T47D (cell line): ENCODE results near the gene RAP1A.
"Not testable (repeated sequence)": the region's sequence is repeated elsewhere in the genome, so short reads cannot be mapped to it uniquely, and the experiment has no call there.

Experiments used
- DNase-seq, 2 experiments: peaks; one replicate each; pipeline versions ENCODE4 v3.0.0 to v3.0.0-alpha.2; 2011 to 2012; ENCODE audit warnings: low read depth in 1 of 2, low spot score in 1 of 2
- JUND ChIP-seq: IDR thresholded peaks from 2 replicates; pipeline ENCODE4 v1.6.1; 2012; ENCODE audit warnings: low read depth
- in situ Hi-C: cut with HindIII; loops from 2 replicates; pipeline ENCODE4 v1.10.0; 2016; ENCODE audit warnings: low sequenced_read_pairs, low pct_unique_long_range_greater_than_20kb

RAP1A gene

DNA sequence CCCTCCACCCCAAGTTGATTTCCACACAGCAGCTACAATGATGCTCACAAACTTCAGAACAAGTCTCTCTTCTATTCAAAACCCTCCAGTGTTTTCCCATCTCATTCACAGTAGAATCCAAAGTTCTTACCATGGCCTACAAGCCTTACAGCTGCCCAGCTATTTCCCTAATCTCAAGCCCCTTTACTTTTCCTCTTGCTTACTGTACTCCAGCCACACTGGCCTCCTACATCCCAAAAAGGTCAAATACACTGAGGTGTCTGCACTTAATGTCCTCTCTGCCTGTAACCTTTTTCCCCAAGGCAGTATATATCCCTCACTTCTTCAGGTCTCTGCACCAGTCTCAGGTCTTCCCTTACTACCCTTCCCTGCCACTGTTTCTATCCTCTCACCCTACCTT lies 2.6 kb downstream of the RAP1A start:
- DNase-seq = no peak
- no peak for TF ChIP-seq JUND
- in situ Hi-C loops = no loop called here

DNA sequence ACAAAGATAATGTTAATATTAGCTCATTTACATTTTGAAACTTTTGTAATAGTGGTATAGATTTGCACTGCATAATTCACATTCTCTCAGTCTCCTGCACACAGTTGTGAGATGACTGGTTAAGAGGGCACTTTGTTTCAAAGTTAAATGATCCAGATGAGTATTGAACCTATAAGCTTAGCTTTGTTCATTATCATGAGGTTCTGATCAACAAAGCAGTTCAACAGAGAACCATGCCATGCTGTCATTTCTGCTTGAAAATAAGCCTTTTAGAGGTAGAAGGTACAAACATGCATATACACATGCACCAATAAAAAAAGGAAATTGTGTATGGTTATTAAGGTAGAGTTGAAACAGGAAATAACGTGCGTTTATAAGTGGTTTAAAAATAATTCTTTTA lies 4.8 kb downstream of the RAP1A start:
- DNase-seq = no peak
- TF ChIP-seq JUND = no peak
- in situ Hi-C loops = no loop called here

GRCh38 chr1:111625276-111625675 lies 5.7 kb downstream of the RAP1A start:
- DNase-seq = no peak
- in situ Hi-C loops = no loop called here
- no peak for TF ChIP-seq JUND

- TF ChIP-seq JUND = no peak
- no peak for DNase-seq
- in situ Hi-C loops = no loop called here
Measured at GRCh38 chr1:111628153-111628552, 8.6 kb downstream of the RAP1A start.

GRCh38 chr1:111629190-111629954 lies 9.8 kb downstream of the RAP1A start:
- in situ Hi-C loops = no loop called here
- DNase-seq = no peak
- no peak for TF ChIP-seq JUND

DNA sequence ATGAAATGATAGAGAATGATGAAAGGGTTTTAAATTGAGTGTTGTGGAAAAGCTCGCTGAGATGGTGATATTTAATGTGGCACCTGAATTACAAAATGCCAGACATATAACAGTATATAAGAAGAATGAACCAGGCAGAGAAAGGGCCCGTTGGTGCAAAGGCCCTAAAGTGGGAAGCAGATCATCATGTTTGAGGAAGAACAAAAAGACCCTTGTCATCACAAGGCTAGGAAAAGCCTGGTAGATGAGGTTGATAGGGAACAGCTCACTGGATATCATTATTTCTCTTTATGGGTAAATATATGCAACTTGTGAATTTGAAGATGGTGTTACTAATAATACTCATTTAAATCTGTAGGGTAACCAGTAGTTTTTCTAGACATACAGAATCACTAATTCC lies 11.0 kb downstream of the RAP1A start:
- no peak for DNase-seq
- TF ChIP-seq JUND = no peak
- in situ Hi-C loops = no loop called here

DNA sequence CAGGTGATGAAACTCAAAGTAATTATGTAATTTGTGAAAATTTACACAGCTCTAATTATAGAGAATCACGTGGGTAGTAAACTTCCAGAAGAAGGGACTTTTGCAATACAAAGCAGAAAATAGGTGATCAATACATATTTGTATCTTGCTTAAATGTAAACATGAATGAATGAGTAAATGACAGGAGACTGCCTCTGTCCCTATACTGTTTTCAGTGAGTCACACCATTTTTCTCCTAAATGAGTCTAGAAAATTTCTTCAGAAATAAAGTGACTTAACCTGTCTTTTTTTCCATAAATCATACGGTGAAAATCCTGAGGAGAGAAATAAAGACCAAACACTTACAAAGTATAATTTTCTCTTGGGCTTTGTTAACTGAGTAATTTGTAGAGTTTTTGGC lies 11.9 kb downstream of the RAP1A start:
- DNase-seq = no peak
- in situ Hi-C loops = no loop called here
- TF ChIP-seq JUND = no peak

DNA sequence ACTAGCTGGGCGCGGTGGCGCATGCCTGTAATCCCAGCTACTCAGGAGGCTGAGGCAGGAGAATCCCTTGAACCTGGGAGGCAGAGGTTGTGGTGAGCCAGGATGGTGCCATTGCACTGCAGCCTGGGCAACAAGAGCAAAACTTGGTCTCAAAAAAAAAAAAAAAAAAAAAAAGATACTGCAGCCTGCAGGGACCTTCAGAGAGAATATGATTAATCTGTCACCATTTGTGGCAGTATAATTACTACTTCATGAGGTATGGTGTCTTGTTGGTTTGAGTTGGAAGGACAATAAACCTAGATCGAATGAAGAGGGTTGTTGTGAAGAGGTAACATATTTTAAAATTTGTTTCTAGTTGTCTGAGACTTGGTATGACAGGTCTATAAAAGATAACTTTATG lies 13.2 kb downstream of the RAP1A start:
- DNase-seq, in situ Hi-C loops: not testable (repeated sequence)

DNA sequence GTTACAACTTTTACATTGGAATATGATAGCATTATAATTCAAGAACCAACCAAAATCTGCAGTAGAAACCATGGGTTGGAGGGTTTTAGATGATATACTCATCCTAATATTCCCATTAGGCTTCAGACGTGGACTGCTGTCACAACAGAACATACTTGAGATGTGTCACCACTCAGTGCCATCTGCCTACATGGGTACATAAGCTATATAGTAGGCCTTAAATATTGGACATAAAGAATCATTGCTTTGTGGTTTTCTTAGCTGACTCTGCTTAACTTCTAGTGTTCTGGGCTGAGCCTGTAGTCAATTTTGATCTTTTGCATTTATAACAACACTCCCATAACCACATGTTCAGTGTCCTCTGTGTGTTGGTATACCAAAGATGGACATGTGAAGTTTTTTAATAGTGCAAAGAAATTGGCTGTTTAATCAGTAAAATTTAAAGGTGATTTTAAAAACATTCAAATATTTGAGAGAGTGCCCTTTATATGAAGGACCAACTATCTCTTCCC lies 14.2 kb downstream of the RAP1A start:
- in situ Hi-C loops = no loop called here
- no peak for DNase-seq
- no peak for TF ChIP-seq JUND

DNA sequence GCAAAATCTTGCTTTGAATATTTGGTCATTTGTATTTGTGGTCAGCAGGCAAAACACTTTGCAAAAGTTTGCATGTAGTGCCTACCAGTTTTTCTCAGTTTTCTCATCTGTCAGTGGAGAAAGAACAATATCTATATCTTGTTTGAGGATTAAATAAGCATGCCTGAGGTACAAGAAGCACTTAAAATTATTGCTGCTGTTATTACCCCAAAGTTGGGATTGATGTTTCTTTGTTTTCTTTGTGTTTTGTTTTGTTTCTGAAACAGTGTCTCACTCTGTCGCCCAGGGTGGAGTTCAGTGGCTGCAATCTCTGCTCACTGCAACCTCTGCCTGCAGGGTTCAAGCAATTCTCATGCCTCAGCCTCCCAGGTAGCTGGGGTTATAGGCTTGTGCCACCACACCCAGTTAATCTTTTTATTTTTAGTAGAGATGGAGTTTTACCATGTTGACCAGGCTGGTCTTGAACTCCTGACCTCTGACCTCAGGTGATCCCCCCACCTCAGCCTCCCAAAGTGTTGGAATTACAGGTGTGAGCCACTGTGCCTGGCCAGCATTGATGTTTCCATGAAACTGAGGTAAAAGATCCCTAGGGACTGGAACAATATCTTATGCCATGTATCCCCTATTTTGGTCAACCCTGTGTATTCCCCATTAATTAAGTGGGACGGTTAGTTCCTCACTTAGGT lies 15.9 kb downstream of the RAP1A start:
- in situ Hi-C loops = no loop called here
- DNase-seq = no peak
- TF ChIP-seq JUND = no peak

- no peak for DNase-seq
- in situ Hi-C loops = no loop called here
- TF ChIP-seq JUND = no peak
Measured at GRCh38 chr1:111638320-111638719, 18.7 kb downstream of the RAP1A start.

GRCh38 chr1:111639602-111640198 lies 20.1 kb downstream of the RAP1A start:
- no peak for DNase-seq
- in situ Hi-C loops = no loop called here
- TF ChIP-seq JUND = no peak

DNA sequence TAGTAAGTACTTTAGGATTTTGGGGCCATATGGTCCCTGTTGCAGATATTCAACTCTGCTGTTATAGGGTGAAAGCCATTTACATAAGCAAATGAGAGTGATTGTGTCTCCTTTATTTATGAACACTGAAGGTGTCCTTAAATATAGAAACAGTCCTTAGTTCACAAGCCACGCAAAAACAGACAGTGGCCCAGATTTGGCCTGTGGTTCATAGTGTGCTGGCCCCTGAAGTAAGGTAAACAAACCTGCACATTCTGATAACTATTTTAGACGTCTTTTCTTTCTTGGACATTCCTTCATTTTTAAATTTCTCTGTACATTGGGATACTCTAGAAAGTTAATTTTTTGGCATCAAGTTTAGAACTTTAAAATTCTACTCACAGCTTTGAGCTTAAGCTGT lies 23.5 kb downstream of the RAP1A start:
- in situ Hi-C loops = no loop called here
- no peak for DNase-seq
- TF ChIP-seq JUND = no peak

GRCh38 chr1:111643696-111644095 lies 24.1 kb downstream of the RAP1A start:
- in situ Hi-C loops = no loop called here
- no peak for DNase-seq
- TF ChIP-seq JUND = no peak
